HG03460 (cell line): ENCODE results near the gene TRIM52.

ENCODE experiments used
- ATAC-seq: cut with Tn5 transposase; IDR thresholded peaks from one replicate; pipeline ENCODE4 v1.9.1; 2021; ENCODE audit not compliant: unreplicated experiment

TRIM52 gene

DNA sequence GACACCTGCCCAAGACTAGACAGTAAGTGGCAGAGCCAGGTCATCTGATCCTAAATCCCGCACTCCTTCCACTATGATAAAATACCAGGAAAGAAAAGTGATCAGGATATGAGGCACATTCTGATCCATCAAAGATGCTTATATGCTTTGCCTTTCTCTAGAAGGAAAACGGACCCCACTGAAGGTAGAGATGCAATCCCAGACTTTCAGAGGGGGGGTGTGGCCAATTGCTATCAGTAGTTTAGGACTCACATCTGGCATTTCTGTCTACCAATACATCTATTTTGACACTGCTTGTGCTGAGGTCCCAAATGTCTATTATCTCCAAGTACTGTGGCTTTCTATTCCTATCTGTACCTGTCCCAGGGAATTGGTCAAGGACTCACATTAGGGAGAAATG is 1.7 kb downstream of the TRIM52 start:
- ATAC-seq, result no peak

DNA sequence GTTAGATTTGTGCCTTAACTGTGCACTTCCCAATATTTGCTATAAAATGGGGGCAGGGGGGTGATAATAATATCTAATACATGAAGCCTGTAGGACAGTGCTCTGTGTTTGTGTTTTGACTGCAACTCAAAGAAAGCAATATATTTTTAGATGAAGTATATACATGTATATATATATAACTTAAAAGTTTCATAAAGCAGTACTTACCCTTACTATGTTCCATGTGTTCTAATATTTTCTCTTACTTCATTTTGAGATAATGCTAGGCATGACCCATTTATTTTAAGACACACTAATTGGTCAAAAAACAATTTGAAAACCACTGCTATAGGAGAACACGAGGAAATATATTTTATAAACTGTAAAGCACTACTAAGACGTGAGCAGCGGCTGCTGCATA is 2.4 kb downstream of the TRIM52 start:
- no peak for ATAC-seq

DNA sequence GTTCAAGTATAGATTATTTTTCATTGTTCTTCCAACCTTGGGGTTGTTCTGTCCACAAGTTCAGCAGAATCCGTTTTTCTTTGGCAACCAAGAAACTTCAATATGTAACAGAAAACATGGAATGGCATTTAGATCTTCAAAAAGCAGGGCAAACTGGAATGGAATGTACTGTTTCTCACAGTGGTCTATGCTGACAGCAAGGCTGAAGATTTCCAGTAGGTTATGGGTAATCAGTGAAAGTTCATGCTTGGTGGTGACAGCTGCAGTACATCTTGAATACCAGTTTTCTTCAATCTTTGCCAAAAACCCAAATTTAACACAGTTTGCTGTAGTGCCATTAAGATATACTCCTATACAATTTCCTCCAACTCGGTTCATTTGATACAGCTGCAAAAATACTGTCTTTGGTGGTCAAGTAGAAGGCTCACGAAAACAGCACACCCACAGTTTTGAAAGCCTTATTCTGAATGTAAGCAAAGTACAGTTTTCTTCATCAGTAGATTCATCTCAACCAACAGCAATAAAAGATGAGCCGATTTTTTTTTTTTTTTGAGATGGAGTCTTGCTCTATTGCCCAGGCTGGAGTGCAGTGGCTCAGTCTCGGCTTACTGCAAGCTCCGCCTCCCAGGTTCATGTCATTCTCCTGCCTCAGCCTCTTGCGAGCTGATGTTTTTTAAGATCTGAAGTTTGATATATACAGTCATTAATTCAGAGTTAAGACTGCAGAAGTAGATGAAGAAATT is 4.9 kb downstream of the TRIM52 start:
- ATAC-seq, result no peak

DNA sequence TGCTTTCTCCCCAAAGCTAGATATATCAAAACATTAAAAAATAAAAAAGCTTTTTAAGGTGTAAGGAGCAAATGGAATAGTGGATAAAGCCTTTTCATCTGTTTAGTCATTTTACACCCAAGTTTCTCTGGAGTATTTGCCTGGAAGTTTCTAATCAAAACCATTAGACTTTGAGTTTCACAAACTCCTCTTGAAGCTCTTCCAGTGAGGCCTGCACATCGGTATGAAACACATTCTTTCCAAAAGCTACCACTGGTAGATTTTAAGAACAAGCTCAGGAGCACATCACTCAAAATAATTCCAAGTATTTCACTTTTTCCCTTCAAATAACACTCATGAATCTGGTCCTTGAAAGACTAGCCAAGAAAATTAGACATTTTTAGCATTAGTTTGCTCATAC is 5.7 kb downstream of the TRIM52 start:
- no peak for ATAC-seq

DNA sequence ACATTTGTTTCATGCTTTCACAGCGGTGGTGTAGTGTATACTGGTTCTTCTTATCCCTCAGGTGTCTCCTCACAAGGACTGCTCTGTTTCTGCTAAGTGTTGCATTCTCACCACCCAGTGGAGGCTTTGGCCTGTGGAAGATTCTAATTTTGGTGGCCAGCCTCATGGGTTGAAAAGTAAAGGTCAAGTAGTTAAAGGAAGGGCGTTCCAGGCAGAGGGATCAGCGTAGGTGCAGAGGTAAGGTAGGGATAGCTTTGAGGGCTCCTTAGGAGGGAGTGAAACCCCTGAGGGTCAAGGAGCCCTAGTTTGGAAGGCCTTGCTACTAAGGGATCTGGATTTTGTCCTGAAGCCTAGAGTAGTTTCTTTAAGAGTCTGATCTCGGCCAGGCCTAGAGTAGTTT is 12.7 kb downstream of the TRIM52 start:
- ATAC-seq, result no peak

DNA sequence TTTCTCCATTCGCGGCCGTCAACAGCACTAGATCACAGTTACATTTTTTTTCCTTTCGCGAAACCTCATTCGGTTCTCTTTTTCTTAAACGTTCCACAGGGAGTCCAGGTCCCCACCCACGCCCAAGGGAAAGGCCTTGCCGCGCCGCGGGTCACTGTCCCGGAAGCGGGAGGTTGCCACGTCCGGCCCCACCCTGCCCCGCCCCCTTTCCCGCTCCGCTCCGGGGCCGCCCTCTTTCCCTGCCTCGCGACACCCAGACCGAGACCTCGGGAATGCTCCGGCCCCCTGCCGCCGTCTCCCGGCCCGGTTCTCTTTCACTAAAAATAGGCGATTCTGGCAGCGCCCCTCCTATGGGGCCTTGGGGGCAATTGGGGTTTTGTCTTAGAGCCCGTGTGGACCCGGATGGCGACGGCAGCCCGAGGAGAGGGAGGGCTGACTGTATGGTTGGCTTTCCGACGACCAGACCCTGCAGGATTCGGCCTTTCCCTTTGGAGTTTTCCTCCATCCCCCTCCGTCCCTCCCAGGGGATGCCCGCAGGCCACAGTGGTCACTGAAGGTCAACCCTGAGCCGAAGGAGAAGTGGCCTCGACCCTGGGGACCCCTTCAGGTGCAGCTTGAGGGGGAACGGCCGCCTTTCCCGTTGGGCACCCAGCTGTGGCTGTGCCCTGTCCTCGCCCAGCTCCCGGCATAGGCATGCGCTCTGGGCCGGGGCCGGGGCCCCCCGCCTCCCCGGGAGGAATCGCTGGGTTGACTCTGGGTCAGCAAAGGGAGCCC is 14.5 kb downstream of the TRIM52 start:
- peak; percentile 43 for ATAC-seq

DNA sequence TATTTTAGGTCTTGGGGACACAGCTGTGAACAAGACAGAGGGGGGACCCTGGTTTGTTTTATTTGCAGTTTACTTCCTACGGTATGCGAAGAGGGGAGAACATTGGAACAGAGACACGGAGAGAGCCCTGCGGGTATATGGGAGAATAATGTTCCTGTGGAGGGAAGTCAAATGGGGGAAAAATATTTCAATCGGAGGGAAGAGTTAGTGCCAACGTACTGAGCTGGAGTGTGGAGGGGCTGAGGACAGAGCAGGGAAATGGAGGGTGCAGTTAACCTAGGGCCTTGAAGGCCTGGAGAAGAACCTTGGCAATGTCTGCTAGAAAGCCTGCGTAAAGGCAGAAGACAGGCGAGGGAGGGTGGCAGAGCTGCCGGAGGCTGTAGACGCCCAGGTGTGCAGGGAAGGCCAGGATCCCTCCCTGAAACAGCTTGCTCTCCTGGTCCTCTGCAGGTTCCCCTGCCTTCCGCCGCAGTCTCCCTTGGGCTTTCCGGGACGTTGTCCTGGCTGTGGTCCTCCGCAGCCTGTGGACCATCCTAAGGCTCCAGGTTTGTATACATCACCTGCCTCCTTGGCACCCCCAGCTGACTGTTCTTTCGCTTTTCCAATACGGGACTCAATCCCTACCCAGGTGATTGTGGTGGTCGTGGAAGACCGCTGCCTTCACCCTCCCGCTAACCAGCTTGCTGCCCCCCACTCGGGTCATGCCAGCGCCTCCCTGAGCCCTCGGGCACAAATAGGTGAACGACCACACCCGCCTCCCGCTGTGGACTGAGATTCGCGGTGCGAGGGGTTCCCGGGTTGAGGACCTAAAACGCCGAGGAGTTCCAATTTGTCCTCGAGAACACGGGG is 15.3 kb downstream of the TRIM52 start:
- ATAC-seq, result peak; percentile 2

DNA sequence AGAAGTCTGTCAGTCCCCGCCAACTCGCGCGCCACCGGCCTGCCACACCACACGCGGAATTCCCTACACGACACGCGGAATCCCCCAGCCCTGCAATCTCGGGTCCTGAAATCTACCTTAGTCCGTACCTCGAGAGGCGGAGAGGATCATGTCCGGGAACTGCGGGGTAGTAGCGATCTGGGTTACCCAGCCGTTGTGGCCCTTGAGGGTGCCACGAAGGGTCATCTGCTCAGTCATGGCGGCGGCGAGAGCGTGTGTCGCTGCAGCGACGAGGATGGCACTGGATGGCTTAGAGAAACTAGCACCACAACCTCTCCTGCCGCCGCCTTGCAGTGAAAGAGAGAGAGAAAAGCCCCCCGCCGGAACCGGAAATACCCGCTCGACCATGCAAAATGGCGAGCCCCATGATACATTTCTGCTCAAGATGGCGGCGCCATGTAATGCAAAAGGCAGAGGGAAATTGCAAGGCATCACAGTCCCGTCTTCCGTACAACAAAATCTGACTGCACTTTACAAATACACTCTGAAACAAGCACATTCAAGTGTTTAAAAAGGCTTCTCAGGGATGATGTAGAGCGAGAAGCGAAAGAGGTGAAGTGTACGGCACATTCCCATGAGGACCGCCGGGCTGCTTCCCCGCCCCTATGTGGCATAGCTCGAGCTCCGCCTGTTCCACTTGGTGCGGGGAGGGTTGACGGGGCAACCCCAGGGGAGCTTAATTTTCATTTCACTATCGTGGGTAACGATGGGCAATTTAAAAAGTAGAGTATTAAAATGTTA is 17.2 kb downstream of the TRIM52 start, which contains the start of gene RACK1:
Gene RACK1, minus strand, starts transcription at position 343 of the 780 bp plus-strand sequence. Its CDS starts 106 bp downstream, at position 237.
- ATAC-seq, result peak; percentile 61

DNA sequence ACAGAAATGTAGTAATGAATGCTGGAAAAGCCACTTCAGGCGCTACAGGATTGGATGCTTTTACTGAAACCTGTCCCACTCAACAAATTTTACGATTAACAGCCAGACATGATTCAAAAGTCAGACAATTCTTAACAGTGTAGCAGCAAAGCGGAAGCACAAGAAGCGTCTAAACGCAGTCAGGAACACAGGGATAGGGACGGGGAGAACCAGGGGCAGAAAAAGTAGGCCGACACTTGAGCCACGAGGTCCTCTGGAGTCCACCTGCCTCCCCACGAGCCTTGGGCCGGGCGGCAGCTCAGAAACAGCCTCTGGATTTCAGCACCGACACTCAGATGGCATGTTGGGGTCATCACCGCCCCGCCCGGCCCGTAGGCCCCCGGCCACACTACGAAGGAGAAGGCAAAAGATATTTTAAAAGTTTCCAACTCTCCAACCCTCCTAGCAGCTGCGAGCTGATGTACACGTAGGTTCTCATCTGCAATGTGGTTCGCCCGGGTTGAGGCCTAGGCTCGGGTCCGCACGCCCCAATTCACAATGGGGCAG is 17.9 kb downstream of the TRIM52 start:
- no peak for ATAC-seq

DNA sequence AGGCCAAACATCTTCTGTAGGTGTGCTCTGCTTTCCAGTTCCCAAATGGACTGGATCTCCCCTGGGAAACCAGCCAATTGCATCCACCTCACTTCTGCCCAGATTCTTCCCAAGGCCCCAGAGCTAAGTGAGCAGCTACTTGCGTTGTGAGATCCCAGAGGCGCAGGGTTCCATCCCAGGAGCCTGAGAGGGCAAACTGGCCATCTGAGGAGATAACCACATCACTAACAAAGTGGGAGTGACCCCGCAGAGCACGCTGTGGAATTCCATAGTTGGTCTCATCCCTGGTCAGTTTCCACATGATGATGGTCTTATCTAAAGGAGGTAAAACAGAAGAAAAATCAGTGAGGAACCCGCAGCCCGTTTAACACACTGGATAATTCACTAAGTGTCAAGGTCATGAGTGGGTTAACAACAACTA is 18.9 kb downstream of the TRIM52 start:
- no peak for ATAC-seq

DNA sequence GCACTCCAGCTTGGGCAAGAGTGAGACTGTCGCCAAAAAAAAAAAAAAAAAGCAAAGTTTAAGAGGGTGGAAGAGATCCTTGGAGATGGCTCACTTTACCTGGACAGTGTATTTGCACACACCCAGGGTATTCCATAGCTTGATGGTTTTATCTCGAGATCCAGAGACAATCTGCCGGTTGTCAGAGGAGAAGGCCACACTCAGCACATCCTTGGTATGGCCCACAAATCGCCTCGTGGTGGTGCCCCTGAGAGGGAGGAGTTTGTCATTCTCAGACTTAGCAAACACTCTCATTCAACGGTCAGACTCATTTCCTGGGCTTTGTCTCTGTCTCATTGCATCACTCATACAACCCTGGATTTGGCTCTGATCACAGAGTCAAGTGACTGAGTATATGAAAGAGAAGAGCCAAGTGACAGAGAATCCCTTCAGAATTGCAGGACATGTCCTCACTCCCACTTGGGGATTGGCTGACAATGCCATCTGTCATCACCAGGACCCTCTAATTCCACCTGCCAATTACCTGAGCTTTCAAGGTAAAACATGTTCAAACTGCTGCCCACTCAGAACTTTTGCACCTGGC is 19.5 kb downstream of the TRIM52 start:
- ATAC-seq, result no peak

DNA sequence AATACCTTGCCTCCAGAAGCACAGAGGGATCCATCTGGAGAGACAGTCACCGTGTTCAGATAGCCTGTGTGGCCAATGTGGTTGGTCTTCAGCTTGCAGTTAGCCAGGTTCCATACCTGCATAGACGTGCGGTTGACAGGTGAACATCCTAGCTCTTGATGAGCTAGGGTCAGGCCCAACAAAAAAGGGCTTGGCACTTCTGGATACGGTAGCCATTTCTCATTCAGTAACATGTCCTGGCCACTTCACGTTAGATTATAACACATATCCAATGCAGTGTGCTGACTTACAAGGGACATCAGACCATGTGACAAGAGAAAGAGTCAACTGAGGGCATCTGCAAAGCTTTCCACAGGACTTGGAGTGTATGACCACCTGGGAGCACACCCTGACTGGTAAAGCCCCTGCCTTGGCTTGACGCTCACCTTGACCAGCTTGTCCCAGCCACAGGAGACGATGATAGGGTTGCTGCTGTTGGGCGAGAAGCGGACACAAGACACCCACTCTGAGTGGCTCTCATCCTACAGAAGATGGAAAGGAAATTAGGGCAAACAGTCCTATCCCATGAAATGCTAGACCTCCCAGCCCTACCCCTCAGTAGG is 21.8 kb downstream of the TRIM52 start:
- ATAC-seq, result no peak

DNA sequence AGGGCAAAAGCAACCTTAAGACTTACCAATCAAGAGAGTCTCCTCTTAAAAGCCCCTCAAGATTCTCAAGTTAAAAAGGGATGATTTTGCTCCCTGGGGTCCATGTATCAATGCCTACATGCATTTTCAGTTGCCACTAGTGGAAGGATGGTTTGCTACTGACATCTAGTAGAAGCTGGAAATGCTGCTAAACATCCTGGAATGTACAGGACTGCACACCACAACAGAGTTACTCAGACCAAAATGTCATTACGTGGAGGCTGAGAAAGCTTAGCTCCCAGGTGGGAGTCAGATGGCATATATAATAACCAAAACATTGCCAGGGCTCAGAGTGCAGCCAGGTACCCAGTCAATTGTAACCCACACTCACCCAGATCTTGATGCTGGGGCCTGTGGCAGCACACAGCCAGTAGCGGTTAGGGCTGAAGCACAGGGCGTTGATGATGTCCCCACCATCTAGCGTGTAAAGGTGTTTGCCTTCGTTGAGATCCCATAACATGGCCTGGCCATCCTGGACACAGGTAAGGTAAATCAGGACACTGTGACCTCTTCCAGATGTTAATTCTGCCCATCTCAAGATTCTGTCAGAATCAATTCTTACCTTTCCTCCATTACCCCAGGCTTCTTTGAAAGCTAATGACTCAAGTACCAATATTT is 23.1 kb downstream of the TRIM52 start:
- ATAC-seq, result no peak

DNA sequence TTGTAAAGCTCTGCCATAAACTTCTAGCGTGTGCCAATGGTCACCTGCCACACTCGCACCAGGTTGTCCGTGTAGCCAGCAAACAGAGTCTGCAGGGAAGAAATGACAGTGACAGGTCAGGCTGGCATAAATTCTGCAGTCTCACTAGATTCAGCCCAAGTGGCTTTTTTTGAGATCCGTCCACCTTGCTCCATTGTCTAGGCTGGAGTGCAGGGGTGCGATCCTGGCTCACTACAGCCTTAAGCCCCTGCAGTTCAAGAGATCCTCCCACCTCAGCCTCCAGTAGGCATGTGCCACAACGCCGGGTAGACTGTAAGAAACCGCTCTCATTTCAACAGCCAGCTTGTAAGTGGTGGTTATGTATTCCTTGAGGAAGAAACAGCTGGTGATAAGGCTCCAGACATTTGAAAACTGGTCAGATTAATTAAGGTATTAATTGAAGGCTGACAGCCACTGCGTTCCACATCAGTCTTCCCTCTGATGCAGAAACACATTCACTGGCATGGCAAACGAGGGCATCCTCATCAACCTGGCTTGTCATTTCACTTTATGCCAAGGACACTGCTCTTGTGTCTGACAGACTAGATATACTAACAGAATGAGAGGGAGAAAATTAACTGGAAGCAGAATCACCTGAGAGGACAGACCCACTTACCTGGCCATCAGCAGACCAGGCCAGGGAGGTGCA is 23.8 kb downstream of the TRIM52 start:
- ATAC-seq, result no peak

DNA sequence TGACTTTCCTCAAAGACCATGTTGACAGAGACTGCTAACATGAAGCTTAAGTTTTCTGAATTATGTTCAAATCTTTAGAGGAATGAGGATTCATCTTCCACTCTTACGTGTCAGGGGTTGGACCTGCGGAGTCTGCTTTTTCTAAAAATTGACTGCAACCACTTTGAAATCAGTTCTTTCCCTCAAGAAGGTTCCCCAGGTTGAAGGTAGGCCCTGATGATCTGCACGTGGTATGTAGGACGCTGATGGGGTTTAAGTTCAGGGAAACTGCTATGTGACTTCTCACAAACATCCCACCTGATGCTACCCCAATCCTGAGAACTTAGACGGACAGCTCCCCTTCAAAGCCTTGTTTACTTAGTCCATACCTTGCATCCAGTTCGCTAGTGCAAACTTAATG is 24.5 kb downstream of the TRIM52 start:
- no peak for ATAC-seq

DNA sequence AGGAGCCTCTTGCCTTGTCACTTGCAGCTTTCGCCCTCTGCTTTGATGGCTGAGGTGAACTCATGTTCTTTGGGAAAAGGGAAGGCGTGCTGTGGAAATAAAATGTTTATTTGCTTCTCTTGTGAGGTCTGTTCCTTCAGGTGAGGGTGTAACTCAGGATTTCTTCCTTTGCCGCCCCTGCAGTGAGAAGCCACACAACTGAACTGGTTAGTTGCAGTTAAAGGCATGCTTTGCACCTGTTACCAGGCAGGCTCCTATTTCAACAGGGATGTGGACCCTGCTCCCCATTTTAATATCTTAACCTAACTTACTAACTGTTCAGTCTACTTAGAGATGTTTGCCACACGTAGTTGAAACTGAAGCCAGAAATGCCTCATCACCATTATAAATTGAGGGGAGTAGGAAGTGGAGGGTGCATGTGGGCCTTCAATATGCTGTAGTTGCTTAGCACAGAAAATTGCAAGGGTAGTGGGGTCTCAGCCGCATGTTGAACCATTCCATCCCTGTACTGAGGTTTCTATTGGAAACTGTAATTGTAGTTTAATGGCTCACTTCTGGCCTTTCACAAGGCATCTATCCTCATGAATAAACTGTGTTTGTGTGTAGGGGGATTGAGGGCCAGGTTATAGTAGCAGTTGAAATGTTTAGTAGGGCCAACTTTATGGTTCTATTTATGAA is 25.1 kb downstream of the TRIM52 start:
- ATAC-seq, result no peak

DNA sequence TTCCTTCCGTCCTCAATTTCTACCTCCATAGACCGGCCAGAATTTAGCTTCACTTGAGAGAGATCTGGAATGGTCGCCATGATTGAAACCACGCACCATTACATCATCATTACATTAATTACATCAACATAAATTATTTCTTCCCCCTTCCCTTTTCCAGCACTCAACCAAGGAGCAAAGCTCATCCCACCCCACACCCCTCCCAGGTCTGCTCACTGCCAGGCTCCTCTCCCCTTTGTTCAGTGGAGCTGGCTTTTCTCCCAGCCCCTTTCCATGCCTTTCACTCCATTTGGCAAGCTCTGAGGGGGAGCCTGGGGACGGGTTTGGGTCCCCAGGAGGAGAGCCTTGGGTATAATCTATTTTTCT is 25.6 kb downstream of the TRIM52 start:
- no peak for ATAC-seq
